ENCODE data around the gene ZCCHC24. TPM values are rescaled to one million over a fixed set of nuclear protein-coding genes. Genes with fewer than 3 reads are reported as not detected.

Gene ZCCHC24
- total and polyA plus RNA-seq, 4 donors: 7.8 to 23.9 (median 14.8) TPM

DNA sequence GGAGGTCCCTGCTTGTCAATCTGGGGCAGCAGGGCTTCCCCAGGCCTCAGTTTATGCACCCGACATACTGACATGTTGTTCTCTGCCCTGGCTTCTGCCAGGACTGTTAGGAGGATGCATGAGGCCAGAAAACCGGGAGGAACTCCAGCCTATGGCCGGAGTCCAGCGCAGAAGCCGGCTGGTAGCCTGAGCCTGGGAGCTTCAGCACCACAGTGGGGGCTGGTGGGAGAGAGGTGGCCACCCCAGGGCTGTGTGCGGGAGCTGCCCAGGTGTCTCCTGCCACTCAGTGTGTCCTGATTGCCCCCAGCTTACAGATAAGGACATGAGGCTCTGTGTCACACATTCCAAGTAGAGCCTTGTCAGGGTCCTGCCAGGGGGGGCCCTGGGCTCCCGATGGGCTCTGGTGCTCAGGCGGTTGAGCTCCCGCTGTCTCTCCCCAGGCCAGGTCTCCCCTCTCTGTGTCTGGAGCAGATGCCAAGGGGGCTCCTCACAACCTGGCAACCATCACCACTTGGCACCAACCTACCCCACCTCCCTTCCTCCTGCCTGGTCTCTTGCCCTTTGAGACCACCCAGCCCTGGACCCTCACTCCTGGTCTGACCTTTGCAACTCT lies 65.8 kb downstream of the ZCCHC24 start:
- TF ChIP-seq RAD21 (IDR thresholded peaks at IDR 0.05) (peak; percentile 4 to 30), RXRA (IDR thresholded peaks at IDR 0.05) (no peak)
- TF ChIP-seq, protein P1, sequence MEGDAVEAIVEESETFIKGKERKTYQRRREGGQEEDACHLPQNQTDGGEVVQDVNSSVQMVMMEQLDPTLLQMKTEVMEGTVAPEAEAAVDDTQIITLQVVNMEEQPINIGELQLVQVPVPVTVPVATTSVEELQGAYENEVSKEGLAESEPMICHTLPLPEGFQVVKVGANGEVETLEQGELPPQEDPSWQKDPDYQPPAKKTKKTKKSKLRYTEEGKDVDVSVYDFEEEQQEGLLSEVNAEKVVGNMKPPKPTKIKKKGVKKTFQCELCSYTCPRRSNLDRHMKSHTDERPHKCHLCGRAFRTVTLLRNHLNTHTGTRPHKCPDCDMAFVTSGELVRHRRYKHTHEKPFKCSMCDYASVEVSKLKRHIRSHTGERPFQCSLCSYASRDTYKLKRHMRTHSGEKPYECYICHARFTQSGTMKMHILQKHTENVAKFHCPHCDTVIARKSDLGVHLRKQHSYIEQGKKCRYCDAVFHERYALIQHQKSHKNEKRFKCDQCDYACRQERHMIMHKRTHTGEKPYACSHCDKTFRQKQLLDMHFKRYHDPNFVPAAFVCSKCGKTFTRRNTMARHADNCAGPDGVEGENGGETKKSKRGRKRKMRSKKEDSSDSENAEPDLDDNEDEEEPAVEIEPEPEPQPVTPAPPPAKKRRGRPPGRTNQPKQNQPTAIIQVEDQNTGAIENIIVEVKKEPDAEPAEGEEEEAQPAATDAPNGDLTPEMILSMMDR (IDR thresholded peaks at IDR 0.05; ENCODE audit: low read depth, low read length, missing input control): no peak
- TF ChIP-seq, protein P2, sequence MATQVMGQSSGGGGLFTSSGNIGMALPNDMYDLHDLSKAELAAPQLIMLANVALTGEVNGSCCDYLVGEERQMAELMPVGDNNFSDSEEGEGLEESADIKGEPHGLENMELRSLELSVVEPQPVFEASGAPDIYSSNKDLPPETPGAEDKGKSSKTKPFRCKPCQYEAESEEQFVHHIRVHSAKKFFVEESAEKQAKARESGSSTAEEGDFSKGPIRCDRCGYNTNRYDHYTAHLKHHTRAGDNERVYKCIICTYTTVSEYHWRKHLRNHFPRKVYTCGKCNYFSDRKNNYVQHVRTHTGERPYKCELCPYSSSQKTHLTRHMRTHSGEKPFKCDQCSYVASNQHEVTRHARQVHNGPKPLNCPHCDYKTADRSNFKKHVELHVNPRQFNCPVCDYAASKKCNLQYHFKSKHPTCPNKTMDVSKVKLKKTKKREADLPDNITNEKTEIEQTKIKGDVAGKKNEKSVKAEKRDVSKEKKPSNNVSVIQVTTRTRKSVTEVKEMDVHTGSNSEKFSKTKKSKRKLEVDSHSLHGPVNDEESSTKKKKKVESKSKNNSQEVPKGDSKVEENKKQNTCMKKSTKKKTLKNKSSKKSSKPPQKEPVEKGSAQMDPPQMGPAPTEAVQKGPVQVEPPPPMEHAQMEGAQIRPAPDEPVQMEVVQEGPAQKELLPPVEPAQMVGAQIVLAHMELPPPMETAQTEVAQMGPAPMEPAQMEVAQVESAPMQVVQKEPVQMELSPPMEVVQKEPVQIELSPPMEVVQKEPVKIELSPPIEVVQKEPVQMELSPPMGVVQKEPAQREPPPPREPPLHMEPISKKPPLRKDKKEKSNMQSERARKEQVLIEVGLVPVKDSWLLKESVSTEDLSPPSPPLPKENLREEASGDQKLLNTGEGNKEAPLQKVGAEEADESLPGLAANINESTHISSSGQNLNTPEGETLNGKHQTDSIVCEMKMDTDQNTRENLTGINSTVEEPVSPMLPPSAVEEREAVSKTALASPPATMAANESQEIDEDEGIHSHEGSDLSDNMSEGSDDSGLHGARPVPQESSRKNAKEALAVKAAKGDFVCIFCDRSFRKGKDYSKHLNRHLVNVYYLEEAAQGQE (IDR thresholded peaks at IDR 0.05): peak; percentile 78
- no peaks in the 10 kb centered on the region for H3K27me3 ChIP-seq (ENCODE audit: control insufficient read depth in 4 of 4, insufficient read depth in 4 of 4, low read length in 3 of 4)
- peak; percentile 36 for DNase-seq (ENCODE audit: low spot score)
- peak overlapping the region; percentile 51 to 82 (median 57) for H3K4me3 ChIP-seq (ENCODE audit: low read depth in 1 of 3, low read length in 3 of 3)
- no peaks in the 10 kb centered on the region for H3K36me3 ChIP-seq (ENCODE audit: control insufficient read depth in 4 of 4, insufficient read depth in 3 of 4, low read depth in 1 of 4, low read length in 3 of 4)
- H3K4me1 ChIP-seq (ENCODE audit: control insufficient read depth in 4 of 4, insufficient read depth in 4 of 4, low read length in 3 of 4): peaks cover 15 to 61% (median 28%) of the 10 kb centered on the region in 4 donors
- H3K9ac ChIP-seq (ENCODE audit: low read depth in 1 of 2, low read length in 2 of 2): peak overlapping the region; percentile 85 to 88
- peak overlapping the region; percentile 96 to 99 for H3K27ac ChIP-seq (ENCODE audit: low read depth in 1 of 2, low read length in 2 of 2)
- WGBS: 22% methylated on average over 9 of the region's 9 CpGs
- H3K9me3 ChIP-seq (ENCODE audit: control insufficient read depth in 4 of 4, low read length in 3 of 4): no peaks in the 10 kb centered on the region

DNA sequence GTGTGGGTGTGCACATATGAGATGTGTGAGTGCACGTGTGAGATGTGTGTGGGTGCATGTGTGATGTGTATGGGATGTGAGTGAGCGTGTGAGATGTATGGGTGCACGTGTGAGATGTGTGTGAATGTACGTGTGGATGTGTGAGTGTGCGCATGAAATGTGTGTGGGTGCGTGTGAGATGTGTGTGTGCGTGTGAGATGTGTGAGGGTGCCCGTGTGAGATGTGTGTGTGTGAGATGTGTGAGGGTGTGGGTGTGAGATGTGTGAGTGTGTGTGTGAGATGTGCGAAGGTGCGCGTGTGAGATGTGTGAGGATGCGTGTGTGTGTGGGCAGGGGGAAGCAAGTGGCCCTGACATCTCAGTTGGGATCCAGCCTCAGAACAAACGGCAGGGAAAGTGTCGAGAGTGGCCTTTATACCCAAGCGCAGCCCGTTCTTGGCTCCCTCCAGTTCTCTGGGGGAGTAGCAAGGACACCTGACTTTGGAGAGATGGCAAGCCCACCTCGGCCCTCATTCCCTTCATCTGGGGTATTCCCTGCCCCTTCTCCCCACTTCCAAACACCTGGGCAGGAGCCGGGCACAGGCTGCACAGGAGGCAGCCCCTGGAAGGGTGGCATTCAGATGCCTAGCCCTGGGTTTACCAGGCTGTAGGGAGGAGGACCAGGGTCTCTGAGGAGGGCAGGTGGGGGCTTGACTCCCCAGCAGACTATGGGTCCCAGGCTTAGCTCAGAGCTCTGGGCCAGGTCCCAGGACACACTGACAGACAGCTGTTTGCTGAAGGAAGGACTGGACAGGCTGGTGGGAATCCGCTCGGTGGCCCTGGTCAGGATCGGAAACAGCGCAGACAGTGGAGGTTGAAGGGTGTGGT lies 66.5 kb downstream of the ZCCHC24 start:
- Histone ChIP-seq H3K9me3 (ENCODE audit: control insufficient read depth in 4 of 4, low read length in 3 of 4) (no peaks in the 10 kb centered on the region), H3K9ac (ENCODE audit: low read depth in 1 of 2, low read length in 2 of 2) (peak overlapping the region; percentile 85 to 88), H3K27ac (ENCODE audit: low read depth in 1 of 2, low read length in 2 of 2) (peak overlapping the region; percentile 96 to 99), H3K27me3 (ENCODE audit: control insufficient read depth in 4 of 4, insufficient read depth in 4 of 4, low read length in 3 of 4) (no peaks in the 10 kb centered on the region), H3K4me1 (ENCODE audit: control insufficient read depth in 4 of 4, insufficient read depth in 4 of 4, low read length in 3 of 4) (peaks cover 15 to 53% (median 28%) of the 10 kb centered on the region in 4 donors), H3K4me3 (ENCODE audit: low read depth in 1 of 3, low read length in 3 of 3) (peak overlapping the region; percentile 51 to 82 (median 57)), H3K36me3 (ENCODE audit: control insufficient read depth in 4 of 4, insufficient read depth in 3 of 4, low read depth in 1 of 4, low read length in 3 of 4) (no peaks in the 10 kb centered on the region)
- no peak for TF ChIP-seq TAF1 (conservative IDR thresholded peaks at IDR 0.05)
- peak in 1 of 2 donors; percentile 41 for TF ChIP-seq HNF4A (conservative IDR thresholded peaks at IDR 0.05)
- TF ChIP-seq, protein P3, sequence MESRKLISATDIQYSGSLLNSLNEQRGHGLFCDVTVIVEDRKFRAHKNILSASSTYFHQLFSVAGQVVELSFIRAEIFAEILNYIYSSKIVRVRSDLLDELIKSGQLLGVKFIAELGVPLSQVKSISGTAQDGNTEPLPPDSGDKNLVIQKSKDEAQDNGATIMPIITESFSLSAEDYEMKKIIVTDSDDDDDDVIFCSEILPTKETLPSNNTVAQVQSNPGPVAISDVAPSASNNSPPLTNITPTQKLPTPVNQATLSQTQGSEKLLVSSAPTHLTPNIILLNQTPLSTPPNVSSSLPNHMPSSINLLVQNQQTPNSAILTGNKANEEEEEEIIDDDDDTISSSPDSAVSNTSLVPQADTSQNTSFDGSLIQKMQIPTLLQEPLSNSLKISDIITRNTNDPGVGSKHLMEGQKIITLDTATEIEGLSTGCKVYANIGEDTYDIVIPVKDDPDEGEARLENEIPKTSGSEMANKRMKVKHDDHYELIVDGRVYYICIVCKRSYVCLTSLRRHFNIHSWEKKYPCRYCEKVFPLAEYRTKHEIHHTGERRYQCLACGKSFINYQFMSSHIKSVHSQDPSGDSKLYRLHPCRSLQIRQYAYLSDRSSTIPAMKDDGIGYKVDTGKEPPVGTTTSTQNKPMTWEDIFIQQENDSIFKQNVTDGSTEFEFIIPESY (IDR thresholded peaks at IDR 0.05): no peak
- no peak for TF ChIP-seq RXRA (IDR thresholded peaks at IDR 0.05)
- TF ChIP-seq YY1 (IDR thresholded peaks at IDR 0.05): no peak
- no peak for TF ChIP-seq FOXA1 (IDR thresholded peaks at IDR 0.05)
- WGBS: 52% methylated on average over 22 of the region's 22 CpGs
- peak; percentile 28 for DNase-seq (ENCODE audit: low spot score)

Data from liver (tissue), 9 donors.